ENCODE results near the gene MED13L. TPM values are rescaled to one million over a fixed set of nuclear protein-coding genes. Genes with fewer than 3 reads are reported as not detected.

Gene MED13L
- total RNA-seq, 1 donor from 2014 or later, result 147 TPM

GRCh38 chr12:116130431-116130830, 147.1 kb downstream of the MED13L start:
- H3K4me1 ChIP-seq, result peaks cover 65% of the 10 kb centered on the region
- no peak for TF ChIP-seq CTCF (IDR thresholded peaks at IDR 0.05)
- H3K27ac ChIP-seq, result no peak overlapping the region
- no peaks in the 10 kb centered on the region for H3K36me3 ChIP-seq
- no peak overlapping the region for H3K4me3 ChIP-seq
- no peaks in the 10 kb centered on the region for H3K27me3 ChIP-seq
- ATAC-seq (no peak), DNase-seq (no peak)
- intact Hi-C loops (cut with DNase I), result no loop called here
- H3K9me3 ChIP-seq, result no peaks in the 10 kb centered on the region

DNA sequence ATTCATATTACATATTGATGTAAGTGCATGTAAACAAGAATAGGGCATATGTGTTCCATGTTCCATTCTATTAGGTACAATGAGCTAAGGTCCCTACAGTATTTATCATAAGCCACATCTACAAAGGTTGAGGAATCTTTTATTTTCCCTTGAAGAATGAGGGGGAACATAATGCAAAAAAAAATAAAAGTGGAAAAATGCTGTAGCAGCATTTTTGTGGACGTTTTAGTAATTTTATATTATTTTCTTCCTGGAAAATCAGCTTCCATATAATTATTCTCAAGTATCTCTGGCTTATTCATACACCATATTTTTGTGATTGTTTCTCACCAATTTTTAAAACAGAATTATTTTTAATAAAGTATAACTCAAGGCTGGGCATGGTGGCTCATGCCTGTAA, 148.7 kb downstream of the MED13L start:
- no peak overlapping the region for H3K27ac ChIP-seq
- TF ChIP-seq CTCF (IDR thresholded peaks at IDR 0.05), result no peak
- H3K27me3 ChIP-seq, result no peaks in the 10 kb centered on the region
- ATAC-seq, result no peak
- H3K36me3 ChIP-seq, result no peaks in the 10 kb centered on the region
- no peaks in the 10 kb centered on the region for H3K9me3 ChIP-seq
- no peak overlapping the region for H3K4me3 ChIP-seq
- intact Hi-C loops (cut with DNase I), result no loop called here
- H3K4me1 ChIP-seq, result peaks cover 71% of the 10 kb centered on the region
- DNase-seq, result no peak

- Histone ChIP-seq H3K36me3 (no peaks in the 10 kb centered on the region), H3K4me3 (no peak overlapping the region), H3K4me1 (peaks cover 71% of the 10 kb centered on the region), H3K27ac (no peak overlapping the region), H3K9me3 (no peaks in the 10 kb centered on the region), H3K27me3 (no peaks in the 10 kb centered on the region)
- ATAC-seq (no peak), DNase-seq (no peak)
- TF ChIP-seq CTCF (IDR thresholded peaks at IDR 0.05), result no peak
- intact Hi-C loops (cut with DNase I), result no loop called here
Observed at GRCh38 chr12:116127859-116128258, 149.6 kb downstream of the MED13L start.

- ATAC-seq, result no peak
- Histone ChIP-seq H3K4me1 (peaks cover 72% of the 10 kb centered on the region), H3K27ac (no peak overlapping the region), H3K27me3 (no peaks in the 10 kb centered on the region), H3K36me3 (no peaks in the 10 kb centered on the region), H3K9me3 (no peaks in the 10 kb centered on the region), H3K4me3 (no peak overlapping the region)
- TF ChIP-seq CTCF (IDR thresholded peaks at IDR 0.05), result no peak
- DNase-seq, result no peak
- intact Hi-C loops (cut with DNase I), result no loop called here
Observed at GRCh38 chr12:116126610-116127009, 150.9 kb downstream of the MED13L start.

DNA sequence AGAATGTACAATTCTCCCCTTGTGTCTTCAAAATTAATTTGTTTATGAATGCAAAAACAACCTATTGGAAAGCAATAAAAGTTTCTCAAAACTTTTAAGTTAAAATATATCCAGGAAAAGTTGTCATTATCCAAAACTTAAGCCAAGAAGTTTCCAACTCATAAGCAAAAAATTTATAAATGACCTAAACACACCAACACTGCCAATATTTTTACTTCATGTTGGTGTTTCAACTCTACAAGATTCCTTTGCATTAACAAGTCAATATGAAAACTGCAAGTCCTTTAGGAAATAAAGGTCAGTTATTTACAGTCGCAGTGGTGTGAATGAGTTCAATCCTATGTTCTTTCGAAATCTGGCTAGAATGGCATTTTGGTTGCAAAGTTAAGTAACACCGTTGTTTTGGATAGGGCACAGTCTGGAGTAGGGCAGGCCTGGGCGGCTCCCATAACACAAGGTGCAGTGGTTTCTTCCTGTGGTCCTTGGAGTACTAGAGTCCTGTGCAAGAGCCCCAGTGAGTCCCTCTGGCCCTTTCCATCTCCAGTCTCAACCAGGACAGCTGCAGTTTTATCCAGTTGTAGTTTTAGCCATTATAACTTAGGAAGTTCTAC, 151.4 kb downstream of the MED13L start:
- intact Hi-C loops (cut with DNase I), result no loop called here
- H3K9me3 ChIP-seq, result no peaks in the 10 kb centered on the region
- ATAC-seq, result peak; percentile 82
- no peaks in the 10 kb centered on the region for H3K36me3 ChIP-seq
- no peak for DNase-seq
- H3K27ac ChIP-seq, result no peak overlapping the region
- peaks cover 72% of the 10 kb centered on the region for H3K4me1 ChIP-seq
- no peaks in the 10 kb centered on the region for H3K27me3 ChIP-seq
- TF ChIP-seq CTCF (IDR thresholded peaks at IDR 0.05), result no peak
- H3K4me3 ChIP-seq, result no peak overlapping the region

- no peak for TF ChIP-seq CTCF (IDR thresholded peaks at IDR 0.05)
- ATAC-seq, result no peak
- intact Hi-C loops (cut with DNase I), result no loop called here
Observed at GRCh38 chr12:116125084-116125483, 152.4 kb downstream of the MED13L start.

More at GRCh38 chr12:116125084-116125483, 152.4 kb downstream of the MED13L start:
- H3K27ac ChIP-seq, result no peak overlapping the region
- no peak overlapping the region for H3K4me3 ChIP-seq
- H3K36me3 ChIP-seq, result no peaks in the 10 kb centered on the region
- H3K27me3 ChIP-seq, result no peaks in the 10 kb centered on the region
- DNase-seq, result no peak
- H3K4me1 ChIP-seq, result peaks cover 69% of the 10 kb centered on the region
- no peaks in the 10 kb centered on the region for H3K9me3 ChIP-seq
